NCI-H1417 (cell line): ENCODE results near the gene THAP4.

ENCODE experiments used
- DNase-seq, 3 experiments: peaks; one replicate each; lab custom pipeline; 2025; lab: John Stamatoyannopoulos, UW

The THAP4 gene

DNA sequence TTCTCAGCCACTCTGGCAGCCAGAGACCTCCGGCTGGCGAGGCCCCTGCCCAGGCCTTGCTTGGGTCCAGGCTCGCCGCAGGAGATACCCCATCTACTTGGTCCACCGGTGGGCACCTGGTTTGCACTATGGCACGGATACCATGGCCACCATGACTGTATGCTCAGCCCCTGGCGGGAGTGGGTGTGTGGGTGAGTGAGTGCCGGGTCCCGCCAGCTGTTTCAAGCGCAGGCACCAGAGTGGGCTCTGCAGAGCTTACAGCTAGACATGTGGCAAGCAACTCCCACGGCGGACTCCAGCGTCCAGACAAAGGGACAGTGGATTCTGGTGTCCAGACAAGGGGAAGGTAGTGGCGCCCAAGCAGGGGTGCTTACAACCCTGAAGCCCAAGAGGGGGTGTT is 2.0 kb upstream of the THAP4 start:
- DNase-seq, result no peak

DNA sequence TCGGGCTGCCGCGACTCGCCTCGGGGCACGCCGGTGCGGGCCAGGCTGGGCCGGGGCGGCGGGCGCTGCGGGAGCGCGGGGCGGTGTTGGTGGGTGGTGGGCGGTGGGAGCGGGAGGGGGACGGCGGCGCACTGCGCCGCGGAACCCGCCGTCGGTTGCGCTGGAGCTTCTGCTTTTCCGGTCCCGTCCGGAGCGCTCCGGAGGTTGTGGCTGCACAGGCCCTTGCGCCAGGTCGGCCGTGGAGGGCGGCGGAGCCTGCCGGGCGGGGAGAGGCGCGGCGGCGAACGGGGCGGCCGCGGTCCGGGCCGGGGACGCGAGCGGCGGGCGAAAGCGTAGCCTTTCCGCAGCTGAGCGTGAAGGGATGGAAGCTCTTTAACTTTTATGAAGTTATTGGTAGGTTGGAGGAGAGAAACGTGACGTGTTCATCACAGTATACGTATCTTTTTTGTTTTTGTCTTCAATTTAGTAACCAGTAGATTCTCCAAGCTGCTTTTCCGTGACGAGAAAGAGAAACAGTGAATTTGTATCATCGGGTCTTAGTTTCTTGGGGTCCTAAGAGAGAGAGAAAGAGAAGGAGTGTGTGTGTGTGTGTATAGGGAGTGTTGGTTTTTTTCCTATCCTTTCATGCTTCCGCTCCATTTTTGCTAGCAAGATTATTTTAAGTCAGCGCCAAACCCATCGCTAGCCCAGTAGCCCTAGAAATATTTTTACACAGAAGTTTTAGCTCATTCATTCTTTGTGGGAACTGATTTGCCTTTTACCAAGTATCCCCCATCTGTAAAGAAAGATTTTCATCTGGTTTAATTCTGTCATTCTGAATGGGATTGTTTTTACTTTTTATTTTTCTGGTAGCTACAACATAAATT is 1.1 kb upstream of the THAP4 start:
- DNase-seq, result peak in 1 of 3 experiments; percentile 18

DNA sequence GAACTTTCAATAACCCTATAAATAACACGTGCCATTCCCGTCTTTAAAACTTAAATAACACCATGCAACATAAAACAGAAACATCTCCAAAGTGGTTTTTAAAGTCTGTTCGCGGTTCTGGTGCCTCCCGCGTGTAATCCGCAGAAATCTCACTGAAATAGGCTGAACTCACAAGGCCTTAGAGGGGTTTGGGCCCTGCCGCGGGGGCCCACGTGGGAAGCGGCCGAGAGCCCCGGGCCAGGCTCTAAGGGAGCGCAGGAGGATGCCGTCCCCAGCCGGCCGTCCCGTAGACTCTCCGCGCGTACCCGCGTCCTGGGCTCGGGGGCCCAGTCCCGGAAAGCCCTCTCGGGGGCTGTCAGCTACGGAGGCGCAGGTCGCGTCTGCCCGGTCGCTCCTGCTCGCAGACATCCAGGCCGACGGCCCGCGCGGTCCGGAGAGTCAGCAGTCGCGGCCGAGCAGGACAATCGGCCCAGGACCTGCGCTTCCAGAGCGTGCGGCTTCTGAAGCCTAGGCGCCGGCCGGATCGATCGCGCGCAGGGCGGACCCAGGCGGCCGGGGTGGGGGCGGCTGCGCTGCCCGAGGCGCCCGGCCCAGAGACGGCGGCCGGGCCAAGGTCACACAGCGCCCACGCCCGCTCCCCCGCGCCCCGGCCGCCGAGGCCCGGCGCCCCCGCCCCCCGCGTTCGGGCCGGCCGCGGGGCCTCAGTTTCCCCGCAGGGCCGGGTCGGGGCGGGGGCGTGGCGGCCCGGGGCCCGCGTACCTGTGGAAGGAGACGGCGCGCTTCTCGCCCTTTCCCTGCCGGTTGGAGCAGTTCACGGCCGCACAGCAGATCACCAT is 558 bp downstream of the THAP4 start:
- peak; percentile 3 to 55 (median 44) for DNase-seq

DNA sequence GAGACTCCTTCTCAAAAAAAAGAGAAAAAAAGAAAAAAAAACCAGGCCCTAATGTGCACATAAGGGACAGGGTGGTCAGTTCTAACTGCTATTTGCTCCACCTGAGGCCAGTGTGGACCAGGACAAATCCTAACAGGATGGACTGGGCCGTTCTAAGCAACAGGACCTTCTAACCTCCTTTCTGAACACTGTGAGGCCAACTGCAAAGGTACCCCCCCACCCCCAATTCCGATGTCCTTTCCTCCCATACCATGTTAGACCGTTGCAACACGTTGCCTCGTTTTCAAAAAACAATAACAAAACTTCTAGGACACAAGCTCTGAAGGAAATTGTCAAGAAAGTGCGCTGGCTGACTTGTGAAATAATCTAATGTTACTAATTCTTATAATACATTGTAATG is 1.2 kb downstream of the THAP4 start:
- no peak for DNase-seq

DNA sequence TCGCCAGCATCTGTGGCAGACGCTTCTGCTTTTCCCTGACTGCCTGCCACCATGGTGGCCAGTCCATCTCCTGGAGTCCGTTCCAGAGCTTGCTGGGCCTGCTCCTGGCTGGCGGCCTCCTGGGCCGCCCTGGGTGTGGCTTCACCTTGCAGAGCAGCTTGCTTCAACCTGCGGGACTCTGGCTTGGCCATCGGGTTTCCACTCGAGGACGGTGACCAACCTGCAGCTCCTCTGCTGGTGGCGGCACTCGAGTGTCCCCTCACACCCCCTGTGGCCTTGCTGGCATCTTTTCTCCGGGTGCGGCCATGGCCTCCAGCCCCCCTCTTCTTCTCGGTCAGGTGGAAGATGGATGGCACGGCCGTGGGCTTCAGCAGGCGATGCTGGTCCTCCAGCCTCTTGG is 3.4 kb downstream of the THAP4 start:
- DNase-seq, result no peak

DNA sequence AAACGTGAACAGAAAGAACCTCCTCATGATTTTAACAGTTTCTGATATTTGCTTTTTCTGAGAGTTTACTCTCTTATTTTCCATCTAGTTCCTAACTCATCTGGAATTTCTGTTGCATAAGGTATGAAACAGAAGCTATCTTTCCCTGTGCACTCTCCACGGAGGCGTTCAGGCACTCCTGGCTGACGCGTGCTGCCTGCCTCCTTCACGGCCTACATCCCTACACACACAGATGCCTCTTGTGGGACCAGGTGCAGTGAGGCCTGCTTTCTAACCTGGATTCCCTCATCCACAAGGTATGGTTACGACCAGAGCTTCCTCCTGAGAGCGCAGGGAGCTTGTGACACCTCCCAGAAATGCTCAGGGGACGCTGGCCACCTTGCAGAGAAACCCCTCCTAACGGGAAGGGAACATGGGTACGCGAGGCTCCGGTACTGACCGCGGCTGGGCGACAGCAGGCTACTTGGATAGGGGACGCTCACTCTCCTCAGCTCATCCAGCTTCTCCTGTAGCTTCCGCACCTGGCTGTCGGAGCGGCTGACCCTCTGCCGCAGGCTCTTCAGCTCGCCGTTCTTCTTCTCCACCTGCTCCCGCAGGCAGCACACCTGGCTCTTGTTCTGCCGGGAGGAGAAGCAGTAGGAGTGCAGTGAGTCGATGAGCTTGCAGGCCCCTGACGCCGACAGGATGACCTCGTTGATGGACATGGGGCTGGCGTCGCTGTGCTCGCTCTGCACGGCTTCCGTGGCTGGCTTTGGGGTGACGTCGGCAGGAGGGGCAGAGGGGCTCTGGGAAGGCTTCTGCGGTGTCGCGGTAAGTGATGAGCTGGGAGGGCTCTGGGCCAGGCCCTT is 4.3 kb downstream of the THAP4 start:
- DNase-seq, result peak in 2 of 3 experiments; percentile 8 to 52

DNA sequence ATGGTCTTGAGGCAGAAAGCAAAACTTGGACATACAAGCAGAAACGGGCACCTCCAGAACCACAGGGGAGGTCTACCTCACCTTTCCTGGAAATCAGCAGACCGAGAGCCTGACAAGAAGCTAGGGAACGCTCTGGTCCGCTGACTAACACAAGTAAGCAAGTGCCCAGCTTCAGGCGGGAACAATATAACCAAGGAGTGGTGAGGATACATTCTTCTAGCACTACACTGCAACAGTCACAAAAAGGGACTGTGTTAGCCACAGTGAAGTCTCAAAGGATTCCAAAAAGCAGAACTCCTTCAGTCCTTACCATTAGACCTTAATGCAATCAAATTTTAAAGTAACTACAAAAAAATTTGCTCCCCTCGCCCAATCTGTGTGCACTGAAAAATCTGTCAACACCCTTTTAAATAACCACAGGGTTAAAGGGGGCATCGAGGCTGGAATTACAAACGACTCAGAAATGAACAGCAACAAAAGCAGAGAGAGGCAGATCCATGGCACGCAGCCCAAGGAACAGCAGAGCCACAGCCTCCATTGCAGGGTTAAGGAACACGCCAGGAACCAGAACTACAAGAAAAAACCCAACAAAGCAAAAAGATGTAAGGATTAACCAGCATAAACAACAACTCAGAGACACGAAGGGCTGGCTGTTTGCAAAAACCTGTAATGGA is 7.1 kb downstream of the THAP4 start:
- DNase-seq, result no peak

DNA sequence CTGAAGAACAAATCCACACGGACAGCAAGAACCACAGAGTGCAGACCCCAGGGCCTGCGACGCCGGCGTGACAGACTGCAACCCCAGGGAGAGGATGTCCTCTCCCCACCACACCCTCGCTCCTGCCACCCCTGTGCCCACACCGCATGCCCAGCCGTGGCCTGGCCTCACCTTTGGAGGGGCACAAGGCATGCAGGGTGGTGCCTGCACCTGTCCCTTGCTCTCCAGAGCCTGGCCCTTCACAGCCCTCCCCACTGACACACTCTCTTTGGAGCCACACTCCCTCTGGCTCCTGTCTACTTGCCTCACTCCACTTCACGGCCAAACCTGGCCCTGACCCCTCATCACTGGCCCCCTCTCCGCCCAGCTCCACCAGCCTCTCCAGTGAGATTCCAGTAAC is 9.3 kb downstream of the THAP4 start:
- DNase-seq, result no peak

DNA sequence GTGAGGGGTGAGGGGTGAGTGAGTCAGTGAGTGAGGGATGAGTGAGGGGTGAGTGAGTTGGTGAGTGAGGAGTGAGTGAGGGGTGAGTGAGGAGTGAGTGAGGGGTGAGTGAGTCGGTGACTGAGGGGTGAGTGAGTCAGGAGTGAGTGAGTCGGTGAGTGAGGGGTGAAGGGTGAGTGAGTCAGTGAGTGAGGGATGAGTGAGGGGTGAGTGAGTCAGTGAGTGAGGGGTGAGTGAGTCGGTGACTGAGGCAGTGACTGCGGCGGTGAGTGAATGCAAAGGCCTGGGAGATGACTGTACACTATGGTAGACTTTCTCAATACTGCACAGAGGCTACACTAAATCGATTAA is 16.6 kb downstream of the THAP4 start:
- DNase-seq, result no peak

DNA sequence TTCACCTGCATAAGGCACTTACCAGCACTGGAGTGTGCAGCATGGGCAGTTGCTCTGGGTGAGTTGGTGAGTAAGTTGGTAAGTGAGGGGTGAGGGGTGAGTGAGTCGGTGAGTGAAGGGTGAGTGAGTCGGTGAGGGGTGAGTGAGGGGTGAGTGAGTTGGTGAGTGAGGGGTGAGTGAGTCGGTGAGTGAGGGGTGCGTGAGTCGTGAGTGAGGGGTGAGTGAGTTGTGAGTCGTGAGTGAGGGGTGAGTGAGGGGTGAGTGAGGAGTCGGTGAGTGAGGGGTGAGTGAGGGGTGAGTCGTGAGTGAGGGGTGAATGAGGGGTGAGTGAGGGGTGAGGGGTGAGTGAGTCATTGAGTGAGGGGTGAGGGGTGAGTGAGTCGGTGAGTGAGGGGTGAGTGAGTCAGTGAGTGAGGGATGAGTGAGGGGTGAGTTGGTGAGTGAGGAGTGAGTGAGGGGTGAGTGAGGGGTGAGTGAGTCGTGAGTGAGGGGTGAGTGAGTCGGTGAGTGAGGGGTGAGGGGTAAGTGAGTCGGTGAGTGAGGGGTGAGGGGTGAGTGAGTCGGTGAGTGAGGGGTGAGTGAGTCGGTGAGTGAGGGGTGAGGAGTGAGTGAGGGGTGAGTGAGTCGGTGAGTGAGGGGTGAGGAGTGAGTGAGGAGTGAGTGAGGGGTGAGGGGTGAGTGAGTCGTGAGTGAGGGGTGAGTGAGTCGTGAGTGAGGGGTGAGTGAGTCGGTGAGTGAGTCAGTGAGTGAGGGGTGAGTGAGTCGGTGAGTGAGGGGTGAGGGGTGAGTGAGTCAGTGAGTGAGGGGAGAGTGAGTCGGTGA is 17.1 kb downstream of the THAP4 start:
- no peak for DNase-seq

DNA sequence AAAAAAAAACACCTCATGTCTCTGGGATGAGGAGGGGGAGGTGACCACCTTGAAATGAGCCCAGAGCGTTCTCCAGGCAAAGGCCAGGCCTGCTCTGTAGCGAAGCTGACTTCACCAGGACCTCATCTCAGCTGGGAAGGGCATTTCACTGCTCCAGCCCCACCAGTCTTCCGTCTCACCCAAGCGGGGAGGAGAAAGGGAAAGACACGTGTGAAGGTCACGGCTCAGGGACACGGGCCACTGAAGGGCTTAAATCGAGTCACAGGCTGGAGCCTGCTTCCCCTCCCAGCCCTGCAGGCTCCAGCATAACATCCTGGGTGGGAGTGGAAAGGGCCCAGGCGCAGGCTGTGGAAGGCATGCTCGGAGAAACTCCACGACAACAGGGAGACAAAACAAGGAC is 18.1 kb downstream of the THAP4 start:
- no peak for DNase-seq

DNA sequence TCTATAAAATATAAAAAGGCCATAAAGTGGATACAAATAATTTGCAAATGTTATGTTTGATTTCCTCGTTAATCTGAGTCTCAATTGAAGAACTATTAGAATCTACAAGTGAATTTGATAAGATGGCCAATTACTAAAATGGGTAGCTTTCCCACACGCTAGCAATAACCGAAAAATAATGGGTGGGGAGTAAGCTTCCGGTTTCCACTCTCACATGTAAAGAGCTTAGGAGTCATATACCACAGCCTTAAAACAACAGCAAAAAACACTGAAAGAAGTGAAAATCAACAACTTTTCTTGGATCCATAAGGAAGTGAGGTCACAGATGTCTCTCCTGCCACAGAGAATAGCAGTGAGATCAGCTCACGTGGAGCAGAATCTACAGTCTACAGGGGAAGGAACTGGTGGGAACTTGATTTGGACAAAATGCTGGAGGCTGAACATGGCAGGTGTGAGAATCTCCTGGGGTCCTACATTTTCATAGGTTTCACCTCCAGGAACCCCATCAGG is 18.6 kb downstream of the THAP4 start:
- no peak for DNase-seq

DNA sequence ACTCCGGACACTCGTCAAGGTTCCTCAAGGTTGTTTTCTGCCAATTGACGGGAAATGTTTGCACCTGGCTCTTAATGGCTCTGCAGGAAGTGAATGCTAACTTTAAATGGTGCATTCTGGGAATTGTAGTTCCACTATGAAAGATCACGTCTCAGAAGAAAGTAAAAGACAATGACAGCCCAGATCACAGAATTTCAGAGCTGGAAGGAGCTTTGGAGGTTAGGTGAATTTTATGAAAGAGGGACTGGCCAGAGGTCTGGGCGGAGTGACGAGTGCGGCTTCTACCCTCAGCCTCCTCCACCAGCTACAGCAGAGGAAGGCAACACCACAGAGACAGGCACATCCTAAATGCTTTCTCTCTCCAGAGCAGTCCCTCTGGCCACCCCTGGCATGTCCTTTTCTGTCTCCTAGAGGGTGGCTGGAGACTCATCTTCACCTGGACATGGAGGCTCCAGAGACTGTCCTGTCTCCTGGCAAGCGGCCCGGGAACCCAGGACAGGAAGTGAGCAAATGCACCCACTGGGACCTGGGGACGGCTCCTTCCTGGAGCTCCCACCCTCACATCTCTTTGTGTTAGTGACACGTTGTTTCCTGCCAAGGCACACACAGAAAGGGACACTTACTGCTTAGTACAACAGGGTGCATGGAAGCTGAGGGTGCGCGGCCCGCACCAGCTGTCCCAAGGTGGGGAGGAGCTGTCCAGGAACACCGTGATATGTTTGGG is 19.4 kb downstream of the THAP4 start:
- DNase-seq, result peak in 2 of 3 experiments; percentile 15 to 56

DNA sequence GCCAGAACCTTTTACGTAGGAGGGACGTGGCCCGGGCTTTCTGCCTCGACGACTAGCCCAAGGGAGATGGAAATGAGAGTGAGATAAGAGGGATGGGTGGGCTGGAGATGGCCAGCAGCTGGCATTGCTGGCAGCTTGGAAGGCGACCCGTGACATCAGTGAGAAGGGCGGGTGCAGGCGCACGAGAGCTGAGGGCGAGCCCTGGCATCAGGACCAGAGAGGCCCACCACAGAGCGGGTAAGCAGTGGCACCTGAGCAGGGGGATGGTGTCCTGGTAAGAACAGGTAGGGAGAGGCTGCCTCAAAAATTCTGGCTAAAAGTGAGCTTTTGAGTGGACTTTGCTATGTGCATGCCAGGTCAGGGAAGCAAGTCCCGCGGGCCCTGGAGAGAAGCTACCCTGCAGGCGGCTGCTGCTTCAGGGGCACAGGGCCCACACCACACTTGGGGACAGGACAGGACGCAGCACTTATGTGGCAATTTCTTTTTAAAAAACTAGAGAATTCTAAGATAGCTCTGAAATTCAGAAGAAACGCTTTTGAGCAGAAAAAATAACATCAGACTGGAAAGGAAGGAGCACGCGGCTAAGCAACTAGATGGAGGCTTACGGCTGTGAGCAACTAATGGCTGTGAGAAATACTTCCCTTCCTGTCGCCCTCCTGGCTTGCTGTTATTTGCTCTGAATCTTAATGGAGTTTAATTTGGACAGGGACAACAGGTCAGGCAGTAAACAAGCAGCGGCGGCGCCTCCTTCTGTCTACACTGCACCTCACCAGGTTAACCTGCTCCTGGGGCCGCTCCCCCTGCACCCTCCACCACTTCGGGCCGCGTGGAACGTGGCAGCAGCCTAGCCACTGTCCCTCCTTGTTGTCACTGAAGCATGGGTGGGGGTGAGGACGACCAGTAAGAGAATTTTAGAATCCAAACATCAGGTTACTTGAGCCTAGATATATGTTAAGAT is 20.5 kb downstream of the THAP4 start:
- no peak for DNase-seq

DNA sequence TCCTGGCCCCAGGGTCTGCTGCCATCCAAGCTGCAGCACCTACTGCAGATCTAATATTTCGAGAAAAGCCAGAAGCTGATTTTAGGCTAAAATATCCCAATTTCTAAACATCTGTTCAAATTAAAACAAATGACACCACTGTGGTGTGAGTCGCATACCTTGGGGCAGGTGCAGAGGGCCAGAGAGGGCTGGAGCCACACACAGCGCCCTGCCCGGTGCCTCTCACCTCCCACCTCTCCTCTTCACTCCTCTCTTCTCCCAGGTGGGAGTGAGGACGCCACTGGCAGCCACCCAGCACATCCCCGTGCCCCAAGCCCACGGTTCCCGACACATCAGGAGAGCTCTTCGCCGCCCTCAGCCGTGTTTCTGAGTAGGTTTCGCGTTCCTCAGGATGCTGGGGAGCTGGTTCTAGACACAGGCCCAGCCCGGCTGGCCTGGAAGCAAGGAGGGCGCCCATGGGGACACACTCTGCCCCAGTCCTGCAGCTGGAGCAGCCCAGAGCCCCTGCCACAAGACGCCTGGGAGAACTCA is 21.4 kb downstream of the THAP4 start:
- DNase-seq, result no peak

DNA sequence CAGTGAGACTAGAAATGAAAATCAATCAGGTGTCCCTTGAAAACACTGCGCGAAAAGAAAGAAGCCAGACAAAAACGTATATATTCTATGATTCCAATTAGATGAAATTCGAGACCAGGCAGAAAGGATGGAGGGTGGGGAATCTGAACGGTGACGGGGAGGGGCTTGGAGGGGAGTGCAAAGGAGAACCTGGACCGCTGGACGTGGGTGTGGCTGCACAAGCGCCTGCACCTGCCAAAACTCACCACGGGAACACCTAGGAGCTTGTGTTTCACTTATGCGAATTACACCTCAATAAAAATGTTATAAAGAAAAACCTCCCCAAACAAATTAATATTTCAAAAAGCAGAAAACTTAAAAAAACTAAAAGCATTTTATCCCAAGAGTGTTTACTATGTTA is 21.9 kb downstream of the THAP4 start:
- DNase-seq, result peak in 1 of 3 experiments; percentile 16

DNA sequence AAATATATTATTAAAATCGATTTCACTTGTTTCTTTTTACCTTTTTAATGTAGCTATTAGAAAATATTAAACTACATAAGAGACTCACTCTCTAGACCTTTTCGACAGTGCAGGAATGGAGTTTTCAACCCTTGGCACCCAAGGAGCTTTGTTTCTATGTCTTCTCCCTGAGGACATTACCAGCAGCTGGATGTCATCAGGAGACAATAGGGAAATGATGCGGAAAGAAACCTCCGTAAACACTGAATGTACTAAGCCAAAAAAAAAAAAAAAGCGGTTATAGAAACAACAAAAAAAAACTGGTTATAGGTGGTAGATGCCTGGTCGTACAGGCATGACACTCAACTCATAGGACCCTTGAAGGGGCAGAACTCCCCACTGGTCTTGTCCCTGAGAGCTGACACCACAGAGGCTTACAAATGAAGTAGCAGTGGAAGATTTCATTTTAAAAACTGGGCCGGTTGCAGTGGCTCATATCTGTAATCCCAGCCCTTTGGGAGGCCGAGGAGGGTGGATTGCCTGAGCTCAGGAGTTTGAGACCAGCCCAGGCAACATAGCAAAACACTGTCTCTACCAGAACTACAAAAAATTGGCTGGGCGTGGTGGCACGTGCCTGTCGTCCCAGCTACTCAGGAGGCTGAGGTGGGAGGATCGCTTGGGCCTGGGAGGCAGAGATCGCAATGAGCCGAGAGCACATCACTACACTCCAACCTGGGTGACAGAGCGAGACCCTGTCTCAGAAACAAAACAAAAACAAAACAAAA is 23.8 kb downstream of the THAP4 start:
- peak in 1 of 3 experiments; percentile 39 for DNase-seq
